ENCODE results near the gene ZNF445.
"Not testable (repeated sequence)": the region's sequence is repeated elsewhere in the genome, so short reads cannot be mapped to it uniquely, and the experiment has no call there.

Gene ZNF445

DNA sequence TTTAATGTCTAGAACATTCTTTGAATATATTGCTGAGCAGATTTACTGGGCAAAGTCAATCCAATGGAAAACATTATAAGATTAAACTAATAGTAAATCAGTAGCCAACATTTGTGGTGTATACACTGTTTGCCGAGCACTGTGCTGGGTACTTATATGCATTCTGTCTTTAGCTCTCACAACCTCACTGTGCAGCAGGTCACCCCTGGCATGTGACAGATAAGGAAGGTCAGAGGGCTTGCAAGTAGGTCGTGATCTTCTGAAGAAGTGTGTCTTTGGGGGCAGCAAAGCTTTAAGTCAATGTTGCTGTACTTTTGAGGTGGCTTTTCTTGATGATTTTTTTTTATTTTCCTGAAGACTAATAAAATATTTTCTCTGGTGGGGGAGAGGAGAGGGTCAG lies 76.7 kb downstream of the ZNF445 start:
- DNase-seq (ENCODE audit: low read depth, low spot score), result no peak

- no peak for DNase-seq (ENCODE audit: low read depth, low spot score)
These were observed 78.6 kb downstream of the ZNF445 start for GRCh38 chr3:44398853-44399252.

GRCh38 chr3:44398271-44398670 lies 79.2 kb downstream of the ZNF445 start:
- not testable (repeated sequence) for DNase-seq (ENCODE audit: low read depth, low spot score)

- no peak for DNase-seq (ENCODE audit: low read depth, low spot score)
These were observed 81.0 kb downstream of the ZNF445 start for GRCh38 chr3:44396200-44397171.

DNA sequence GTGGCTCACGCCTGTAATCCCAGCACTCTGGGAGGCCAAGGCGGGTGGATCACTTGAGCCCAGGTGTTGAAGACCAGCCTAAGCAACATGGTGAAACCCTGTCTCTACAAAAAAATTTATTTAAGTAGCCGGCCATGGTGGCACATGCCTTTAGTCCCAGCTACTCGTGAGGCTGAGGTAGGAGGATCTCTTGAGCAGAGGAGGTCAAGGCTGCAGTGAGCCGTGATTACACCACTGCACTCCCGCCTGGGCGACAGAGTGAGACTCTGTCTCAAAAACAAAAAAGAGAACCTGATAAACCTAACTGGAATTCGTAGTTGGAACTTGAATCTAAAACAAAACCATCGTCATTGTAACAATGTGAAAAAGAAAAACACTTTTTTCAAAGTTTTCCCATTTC lies 81.8 kb downstream of the ZNF445 start:
- DNase-seq (ENCODE audit: low read depth, low spot score), result no peak

DNA sequence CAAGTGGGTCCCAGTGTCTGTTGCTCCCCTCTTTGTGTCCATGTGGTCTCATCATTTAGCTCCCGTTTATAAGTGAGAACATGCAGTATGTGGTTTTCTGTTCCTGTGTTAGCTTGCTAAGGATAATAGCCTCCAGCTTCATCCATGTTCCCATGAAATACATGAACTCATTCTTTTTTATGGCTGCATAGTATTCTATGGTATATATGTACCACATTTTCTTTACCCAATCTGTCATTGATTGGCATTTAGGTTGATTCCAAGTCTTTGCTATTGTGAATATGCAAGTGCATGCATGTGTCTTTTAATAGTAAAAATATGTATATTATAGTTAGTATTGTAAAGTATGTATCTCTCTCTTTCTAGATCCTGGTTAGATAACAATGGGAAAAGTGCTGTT lies 85.0 kb downstream of the ZNF445 start:
- no peak for DNase-seq (ENCODE audit: low read depth, low spot score)

DNA sequence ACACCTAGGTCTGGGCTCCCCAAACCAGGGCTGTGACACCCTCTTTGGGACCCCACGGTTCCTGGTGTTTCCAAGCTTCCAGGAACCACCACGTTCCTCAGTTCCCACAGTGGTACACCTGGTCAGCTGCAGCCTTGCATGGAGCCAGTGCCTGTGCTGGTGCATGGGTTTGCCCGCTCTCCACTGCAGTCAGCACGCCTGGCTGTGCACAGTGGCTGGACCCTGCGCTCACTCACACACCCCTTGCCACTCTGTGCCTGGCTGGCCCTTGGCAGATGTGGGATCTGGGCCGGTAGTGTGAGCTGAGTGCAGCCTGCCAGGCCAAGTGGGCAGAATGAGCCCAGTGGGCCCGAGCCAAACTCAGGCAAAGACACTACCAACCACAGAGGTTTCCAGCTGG lies 90.1 kb downstream of the ZNF445 start:
- DNase-seq (ENCODE audit: low read depth, low spot score), result no peak
